NCI-H1092 (cell line): Measurements from ENCODE around the gene FGD3.
"Not testable (repeated sequence)": the region's sequence is repeated elsewhere in the genome, so short reads cannot be mapped to it uniquely, and the experiment has no call there.

ENCODE experiments used
- DNase-seq: peaks from one replicate; lab custom pipeline; 2025; lab: John Stamatoyannopoulos, UW

FGD3 gene

GRCh38 chr9:93005876-93006275, 58.6 kb downstream of the FGD3 start:
- DNase-seq = no peak

DNA sequence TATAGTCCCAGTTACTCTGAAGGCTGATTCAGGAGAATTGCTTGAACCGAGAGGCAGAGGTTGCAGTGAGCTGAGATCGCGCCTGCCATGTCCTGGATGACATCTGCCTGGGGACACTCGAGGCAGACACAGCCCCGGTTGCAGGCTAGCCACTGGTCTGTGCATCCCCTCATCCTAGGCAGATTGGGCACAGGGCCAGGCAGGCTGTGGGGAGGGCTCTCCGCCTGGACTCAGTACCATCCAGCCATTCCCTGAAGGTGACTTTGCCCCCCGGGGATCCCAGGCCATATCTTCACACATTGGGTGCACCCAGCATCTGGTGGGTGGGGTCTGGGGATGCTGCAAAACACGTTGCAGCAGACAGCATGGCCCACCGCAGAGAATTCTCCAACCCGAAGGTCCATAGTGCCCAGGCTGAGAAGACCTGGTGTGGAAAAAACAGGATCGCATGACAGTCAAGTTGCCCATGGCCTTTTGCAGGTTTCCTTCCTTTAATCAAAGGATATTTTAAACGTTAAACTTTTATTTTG, 60.3 kb downstream of the FGD3 start:
- DNase-seq = no peak

GRCh38 chr9:93008457-93008856, 61.1 kb downstream of the FGD3 start:
- no peak for DNase-seq

GRCh38 chr9:93009337-93010015, 62.2 kb downstream of the FGD3 start:
- DNase-seq = peak; percentile 54

GRCh38 chr9:93010056-93010455, 62.7 kb downstream of the FGD3 start:
- no peak for DNase-seq

- DNase-seq = no peak
Observed at GRCh38 chr9:93010704-93011103, 63.4 kb downstream of the FGD3 start.

DNA sequence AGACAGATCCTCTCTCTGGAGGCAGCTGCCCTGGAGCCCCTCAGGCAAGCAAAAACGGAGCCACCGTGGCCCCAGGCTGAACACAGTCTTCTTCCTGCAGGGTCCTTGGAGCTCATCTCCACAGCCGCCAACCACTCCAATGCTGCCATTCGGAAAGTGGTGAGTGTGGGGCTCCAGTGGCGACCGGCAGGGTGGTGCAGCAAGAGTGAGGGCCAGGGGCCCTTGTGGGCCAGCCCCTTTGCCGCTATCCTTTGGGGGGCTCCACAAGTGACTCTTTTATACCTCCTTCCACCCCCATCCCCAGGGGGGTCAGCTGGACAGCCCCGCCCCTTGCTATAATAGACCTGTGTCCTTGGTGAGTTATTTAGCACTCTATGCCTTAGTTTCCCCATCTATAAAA, 63.8 kb downstream of the FGD3 start:
- DNase-seq = no peak

DNA sequence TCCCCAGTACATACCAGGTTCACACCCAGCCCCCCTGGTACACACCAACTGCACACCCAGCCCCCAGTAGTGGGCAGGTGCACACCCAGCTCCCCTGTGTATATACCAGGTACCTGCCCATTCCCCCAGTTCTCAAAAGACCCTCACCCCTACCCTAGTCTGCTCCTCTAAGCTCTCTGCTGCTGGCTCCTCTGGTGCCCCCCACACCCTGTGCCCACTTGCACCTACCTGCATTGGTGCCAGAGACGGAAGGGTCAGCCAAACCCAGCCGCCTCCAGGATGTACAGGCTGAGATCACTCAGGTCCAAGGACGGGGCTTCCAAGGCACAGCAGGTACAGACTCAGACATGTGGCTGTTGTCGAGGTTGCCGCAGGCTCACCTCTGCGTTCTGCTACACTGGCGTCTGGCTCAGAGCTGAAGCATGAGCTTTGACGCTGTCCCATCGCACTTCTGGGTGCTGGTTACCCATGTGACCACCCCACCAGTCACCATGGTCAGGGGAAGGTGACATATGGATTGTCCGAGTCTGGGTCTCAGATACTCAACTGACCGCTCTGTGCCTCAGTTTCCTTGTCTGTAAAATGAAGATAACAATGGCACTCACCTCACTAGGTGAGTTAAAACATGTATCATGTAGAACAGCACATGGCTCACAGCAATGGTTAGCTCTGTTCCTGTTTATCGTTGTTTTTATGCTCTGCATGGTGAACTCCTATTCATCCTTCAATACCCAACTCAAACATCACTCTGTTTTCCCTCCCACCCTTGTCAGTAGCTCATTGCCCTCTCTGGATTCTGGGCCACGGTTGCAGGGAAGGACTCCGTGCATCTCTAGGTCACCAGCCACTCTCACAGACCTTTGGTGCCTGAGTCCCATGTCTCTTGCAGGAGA, 65.9 kb downstream of the FGD3 start:
- DNase-seq = no peak

DNA sequence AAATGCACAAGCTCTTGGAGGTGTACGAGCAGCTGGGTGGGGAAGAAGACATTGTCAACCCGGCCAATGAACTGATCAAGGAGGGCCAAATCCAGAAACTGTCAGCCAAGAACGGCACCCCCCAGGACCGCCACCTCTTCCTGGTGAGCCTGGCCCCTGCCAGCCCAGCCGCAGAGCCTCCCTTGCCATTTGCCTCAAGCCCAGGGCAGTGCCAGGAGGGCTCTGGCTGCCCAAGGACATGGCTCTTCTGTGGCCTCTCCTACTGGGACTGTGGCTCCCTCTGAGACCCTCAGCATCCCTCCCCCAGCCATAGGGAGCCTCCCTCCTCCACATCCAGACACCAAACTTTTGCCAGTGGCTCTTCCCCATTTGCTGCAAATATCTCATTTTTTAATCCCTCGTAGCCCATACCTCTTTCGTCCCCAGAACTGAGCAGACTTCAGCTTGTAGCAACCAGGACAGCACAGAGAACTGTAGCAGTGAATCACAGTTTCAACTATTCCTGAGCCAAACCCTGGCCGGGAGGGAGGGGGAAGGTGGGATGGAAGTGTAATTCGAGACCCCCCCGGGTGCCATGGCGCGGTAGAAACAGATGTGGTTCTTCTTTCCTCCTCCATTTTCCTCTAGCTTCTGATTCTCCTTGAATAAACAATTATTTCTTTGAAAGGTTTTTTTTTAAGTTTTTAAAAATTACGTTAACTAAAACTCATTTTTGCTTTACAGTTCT, 66.7 kb downstream of the FGD3 start:
- no peak for DNase-seq

DNA sequence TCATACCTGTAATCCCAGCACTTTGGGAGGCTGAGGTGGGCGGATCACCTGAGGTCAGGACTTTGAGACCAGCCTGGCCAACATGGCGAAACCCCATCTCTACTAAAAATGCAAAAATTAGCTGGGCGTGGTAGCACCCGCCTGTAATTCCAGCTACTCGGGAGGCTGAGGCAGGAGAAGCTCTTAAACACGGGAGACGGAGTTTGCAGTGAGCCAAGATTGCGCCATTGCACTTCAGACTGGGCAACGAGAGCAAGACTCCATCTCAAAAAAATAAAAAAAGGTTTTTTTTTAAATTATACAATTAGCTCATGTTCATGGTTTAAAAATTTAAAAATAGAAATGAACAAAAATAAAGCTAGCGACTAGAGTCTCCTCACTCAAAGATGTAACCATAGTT, 67.9 kb downstream of the FGD3 start:
- DNase-seq = not testable (repeated sequence)

DNA sequence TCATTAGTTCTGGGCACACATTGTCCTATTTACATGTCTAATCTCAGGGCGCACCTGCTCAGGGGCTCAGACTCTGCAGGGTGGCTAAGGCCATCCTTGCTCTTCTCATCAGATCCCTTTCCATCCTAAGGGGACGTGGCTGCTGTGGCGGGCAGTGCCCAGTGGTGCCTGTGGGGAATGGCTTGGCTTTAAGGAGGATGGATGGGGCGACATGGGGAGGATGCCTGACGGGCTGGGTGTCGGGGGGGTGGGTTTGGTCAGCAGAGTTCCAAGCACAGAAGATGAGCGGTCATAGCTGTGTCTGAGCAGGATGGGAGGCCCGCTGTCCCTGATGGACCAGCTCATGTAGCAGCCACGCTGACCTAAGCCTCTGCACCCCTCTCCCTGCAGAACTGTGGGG, 70.3 kb downstream of the FGD3 start:
- DNase-seq = no peak

DNA sequence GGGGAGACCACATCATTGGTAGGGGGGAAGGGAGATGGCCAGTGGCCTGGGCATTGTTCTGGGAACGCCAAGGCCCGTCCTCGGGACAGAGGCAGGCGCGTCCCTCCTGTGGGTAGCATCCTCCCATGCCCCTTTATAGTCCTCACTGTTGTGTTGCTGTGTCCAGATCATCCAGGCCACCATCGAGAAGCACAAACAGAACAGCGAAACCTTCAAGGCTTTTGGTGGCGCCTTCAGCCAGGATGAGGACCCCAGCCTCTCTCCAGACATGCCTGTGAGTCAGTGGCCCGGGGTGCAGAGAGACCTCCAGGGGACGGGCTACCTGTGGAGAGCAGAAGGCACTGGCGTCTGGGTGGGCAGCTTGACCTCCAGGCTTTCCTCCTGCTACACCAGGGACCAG, 72.8 kb downstream of the FGD3 start:
- DNase-seq = no peak

- no peak for DNase-seq
Observed at GRCh38 chr9:93020771-93021670, 73.7 kb downstream of the FGD3 start.

GRCh38 chr9:93022066-93022465, 74.7 kb downstream of the FGD3 start:
- no peak for DNase-seq

DNA sequence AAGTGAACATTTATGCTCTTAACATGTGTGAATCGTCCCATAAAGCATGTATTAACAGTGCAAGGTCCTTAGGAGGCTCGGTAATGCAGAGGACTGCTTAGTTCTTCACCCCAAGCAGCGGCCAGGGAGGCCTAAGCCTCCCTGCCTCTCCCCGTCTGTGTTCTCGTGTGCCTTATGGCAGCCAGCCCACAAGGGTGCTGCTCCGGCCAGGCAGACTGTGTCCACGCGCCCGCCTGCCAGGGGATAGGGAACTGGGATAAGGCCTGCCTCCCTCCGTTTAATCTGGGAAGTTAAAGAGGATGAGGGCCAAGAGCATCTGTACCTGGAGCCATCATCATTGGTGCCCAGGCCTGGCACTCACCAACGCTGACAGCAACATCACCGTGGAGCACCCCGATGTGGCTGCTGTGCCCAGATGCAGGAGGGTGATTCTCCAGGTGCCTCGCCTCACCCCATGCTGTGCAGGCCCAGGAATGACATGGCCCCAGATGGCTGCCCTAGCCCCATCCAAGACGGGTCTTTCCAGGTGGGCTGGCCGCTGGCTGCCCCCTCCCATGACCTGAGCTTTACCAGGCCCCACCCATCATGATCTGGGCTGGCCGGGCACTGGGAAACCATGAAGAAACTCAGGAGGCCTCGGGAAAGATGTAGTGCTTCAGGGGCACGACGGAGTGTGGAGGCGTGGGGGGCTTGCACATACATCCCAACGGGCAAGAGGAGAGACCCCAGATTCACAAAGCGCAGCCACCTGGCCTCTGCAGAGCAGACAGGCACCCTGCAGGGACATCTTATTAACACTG, 75.6 kb downstream of the FGD3 start:
- DNase-seq = no peak

- no peak for DNase-seq
Observed at GRCh38 chr9:93023521-93023815, 76.1 kb downstream of the FGD3 start.

DNA sequence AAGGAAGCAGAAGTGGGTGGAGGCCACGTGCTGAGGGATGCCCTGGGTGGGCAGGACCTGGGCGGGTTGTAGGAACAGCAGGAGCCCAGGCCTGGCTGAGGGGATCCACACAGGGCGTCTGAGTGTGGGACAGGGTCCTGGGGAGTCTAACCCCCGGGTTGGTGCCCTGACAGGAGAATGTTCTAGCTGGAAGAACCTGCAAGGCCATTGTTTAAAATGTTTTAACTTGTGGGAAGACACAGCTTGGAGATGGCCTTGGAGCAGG, 77.3 kb downstream of the FGD3 start:
- no peak for DNase-seq

GRCh38 chr9:93024986-93025630, 77.8 kb downstream of the FGD3 start:
- no peak for DNase-seq

DNA sequence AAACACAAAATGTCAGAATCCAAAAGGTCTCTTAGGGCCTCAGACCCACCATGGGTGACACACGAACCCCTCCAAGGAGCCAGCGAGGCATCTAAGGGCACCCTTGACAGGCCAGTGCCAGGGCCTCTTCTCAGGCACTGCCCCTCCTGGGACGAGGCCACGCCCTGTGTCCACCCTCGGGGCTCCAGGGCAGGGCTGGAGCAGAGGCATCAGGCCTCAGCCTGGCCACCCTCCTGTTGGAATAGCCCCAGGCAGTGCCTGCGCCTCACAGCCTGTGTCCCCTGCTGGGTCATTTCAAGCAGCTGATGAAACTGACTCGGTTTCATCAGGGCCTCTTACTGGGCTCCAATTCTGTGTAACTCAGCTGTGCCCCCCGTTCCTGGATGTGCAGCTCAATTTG, 78.4 kb downstream of the FGD3 start:
- DNase-seq = no peak

- DNase-seq = no peak
Observed at GRCh38 chr9:93026640-93027039, 79.3 kb downstream of the FGD3 start.

- DNase-seq = no peak
Observed at GRCh38 chr9:93027750-93028149, 80.4 kb downstream of the FGD3 start.
